Ovary (tissue), 3 donors: ENCODE data around the gene RBM20.

Source experiments
- POLR2A ChIP-seq: fragments of 450-650 bp; IDR thresholded peaks from one replicate; pipeline ENCODE4 v1.6.1; 2017; ENCODE audit warnings: antibody characterized with exemption, mild to moderate bottlenecking, moderate library complexity
- TF ChIP-seq, protein P1 (sequence below), 3 donors: fragments of 450-650 bp in 2 of 3; fragments of 200-600 bp in 1 of 3; IDR thresholded peaks; one replicate each; pipeline versions ENCODE4 v1.5.1 to v1.8.0; 2016 to 2022; ENCODE audit warnings: antibody characterized with exemption in 3 of 3, mild to moderate bottlenecking in 1 of 3
- donor health status: DM: no; HTN: no; CAD: no.

DNA sequence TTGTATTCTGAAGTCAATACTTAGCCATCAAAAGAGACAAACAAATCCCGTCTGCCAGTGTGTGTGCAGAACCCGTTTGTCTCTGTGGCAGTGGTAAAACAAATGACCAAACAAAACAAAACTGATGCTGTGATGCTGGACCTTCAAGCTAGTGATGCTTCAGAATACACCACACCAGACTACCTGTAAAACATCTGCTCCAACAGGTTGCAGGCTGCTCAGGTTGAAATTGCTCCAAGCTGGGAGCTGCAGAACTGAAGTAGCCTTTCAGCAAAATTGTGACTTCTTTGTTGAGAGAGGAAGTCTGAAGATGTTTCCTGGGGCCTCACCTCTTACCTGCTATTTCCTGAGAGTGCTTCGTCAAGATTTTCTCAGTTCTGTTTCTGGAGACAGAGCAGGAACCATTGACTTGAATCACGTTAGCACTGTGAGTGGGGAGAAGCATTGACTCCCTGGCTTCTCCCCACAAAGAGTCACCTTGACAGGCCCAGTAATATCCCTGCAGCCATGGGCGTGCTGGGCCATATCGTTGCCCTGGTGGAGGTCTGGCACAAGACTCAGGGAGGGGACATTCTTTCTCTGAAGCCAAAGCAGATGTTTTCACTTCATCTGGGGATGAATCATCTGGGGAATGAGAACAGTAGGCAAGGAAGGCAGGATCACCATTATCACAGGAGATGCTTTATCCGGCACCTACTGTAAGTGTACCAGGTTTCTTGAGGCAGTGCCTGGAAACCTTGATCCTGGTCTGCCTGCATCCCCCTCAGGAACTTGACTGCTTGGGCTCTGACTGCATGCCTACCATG, 80.2 kb downstream of the RBM20 start:
- TF ChIP-seq, protein P1, sequence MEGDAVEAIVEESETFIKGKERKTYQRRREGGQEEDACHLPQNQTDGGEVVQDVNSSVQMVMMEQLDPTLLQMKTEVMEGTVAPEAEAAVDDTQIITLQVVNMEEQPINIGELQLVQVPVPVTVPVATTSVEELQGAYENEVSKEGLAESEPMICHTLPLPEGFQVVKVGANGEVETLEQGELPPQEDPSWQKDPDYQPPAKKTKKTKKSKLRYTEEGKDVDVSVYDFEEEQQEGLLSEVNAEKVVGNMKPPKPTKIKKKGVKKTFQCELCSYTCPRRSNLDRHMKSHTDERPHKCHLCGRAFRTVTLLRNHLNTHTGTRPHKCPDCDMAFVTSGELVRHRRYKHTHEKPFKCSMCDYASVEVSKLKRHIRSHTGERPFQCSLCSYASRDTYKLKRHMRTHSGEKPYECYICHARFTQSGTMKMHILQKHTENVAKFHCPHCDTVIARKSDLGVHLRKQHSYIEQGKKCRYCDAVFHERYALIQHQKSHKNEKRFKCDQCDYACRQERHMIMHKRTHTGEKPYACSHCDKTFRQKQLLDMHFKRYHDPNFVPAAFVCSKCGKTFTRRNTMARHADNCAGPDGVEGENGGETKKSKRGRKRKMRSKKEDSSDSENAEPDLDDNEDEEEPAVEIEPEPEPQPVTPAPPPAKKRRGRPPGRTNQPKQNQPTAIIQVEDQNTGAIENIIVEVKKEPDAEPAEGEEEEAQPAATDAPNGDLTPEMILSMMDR (IDR thresholded peaks at IDR 0.05): no peak
- TF ChIP-seq POLR2A: no peak
